Activated CD8-positive, alpha-beta T cell treated with anti-CD3 and anti-CD28 coated beads for 36 hours (primary cell): ENCODE measurements around the gene NTRK1. TPM values are rescaled to one million over a fixed set of nuclear protein-coding genes. Genes with fewer than 3 reads are reported as not detected.

Experiments used
- ATAC-seq: fragments of 200-7000 bp; cut with Tn5 transposase; one replicate; pipeline ENCODE4 v1.10.0; 2021; ENCODE audit warnings: mild to moderate bottlenecking, moderate library complexity
- CTCF ChIA-PET: fragments of 350-600 bp; sonication (Branson Sonifier 250); formaldehyde crosslinking; loops from one replicate; lab custom pipeline; 2021; ENCODE audit warnings: antibody characterized with exemption; lab: Charles Lee
- POLR2A ChIA-PET: fragments of 350-600 bp; sonication (Branson Sonifier 250); formaldehyde crosslinking; loops from one replicate; lab custom pipeline; 2021; ENCODE audit warnings: antibody characterized with exemption; lab: Charles Lee
- DNase-seq: peaks from one replicate; pipeline ENCODE4 v3.0.0-alpha.2; 2020
- H3K27ac Mint-ChIP-seq: one replicate; pipeline ENCODE4 v1.8.0; 2021; ENCODE audit warnings: mild to moderate bottlenecking, mixed read lengths
- H3K27me3 Mint-ChIP-seq: one replicate; pipeline ENCODE4 v1.8.0; 2021; ENCODE audit warnings: mixed read lengths
- H3K36me3 Mint-ChIP-seq: one replicate; pipeline ENCODE4 v1.8.0; 2021; ENCODE audit warnings: low read depth, mixed read lengths
- H3K4me1 Mint-ChIP-seq: one replicate; pipeline ENCODE4 v1.8.0; 2021; ENCODE audit warnings: low read depth, mixed read lengths
- H3K4me3 Mint-ChIP-seq: one replicate; pipeline ENCODE4 v1.8.0; 2021; ENCODE audit warnings: mild to moderate bottlenecking, moderate library complexity, mixed read lengths
- H3K9me3 Mint-ChIP-seq: one replicate; pipeline ENCODE4 v1.8.0; 2021; ENCODE audit warnings: mixed read lengths
- intact Hi-C: fragments of 100-400 bp; cut with micrococcal nuclease; formaldehyde crosslinking; loops from one replicate; pipeline ENCODE4 v1.10.0; 2022
- total RNA-seq, 2 experiments: library from RNA; stranded (reverse); gene quantifications; one replicate each; pipeline ENCODE4 v1.2.3, GENCODE V29; 2021
- TF ChIP-seq, protein P1 (sequence below): fragments of 200-600 bp; IDR thresholded peaks from one replicate; pipeline ENCODE4 v1.8.0; 2022; ENCODE audit warnings: antibody characterized with exemption, mild to moderate bottlenecking

Gene NTRK1
- total RNA-seq, 2 experiments from 2014 or later, result 23.5 to 25.9 TPM

DNA sequence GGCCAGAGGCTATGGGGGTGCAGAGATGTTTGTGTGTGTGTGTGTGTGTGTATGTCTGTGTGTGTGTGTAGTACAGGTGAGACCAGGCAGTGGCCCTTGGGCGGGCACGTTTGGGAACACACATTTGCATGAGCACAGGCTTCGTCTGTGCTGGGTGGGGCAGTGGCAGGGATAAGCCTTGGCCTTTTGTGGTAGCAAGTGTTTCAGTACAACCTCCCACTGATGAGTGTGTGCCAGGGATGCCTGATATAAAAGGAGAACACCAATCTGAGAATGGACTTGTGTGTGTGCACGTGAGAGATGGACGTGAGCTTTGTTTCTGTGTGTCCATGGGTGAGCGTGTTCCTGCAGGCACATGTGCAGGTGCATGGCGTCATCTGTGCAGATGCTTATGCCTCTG, 3.0 kb downstream of the NTRK1 start:
- Mint-ChIP-seq H3K4me3 (peak overlapping the region; percentile 65), H3K4me1 (peaks cover 64% of the 10 kb centered on the region), H3K27ac (peak overlapping the region; percentile 59), H3K27me3 (peaks cover 42% of the 10 kb centered on the region), H3K9me3 (no peaks in the 10 kb centered on the region), H3K36me3 (no peaks in the 10 kb centered on the region)
- no peak for ATAC-seq
- POLR2A ChIA-PET, result interaction anchor here (1.3 kb wide), 1 partner anchor 9 kb away, joined by 3 read pairs; no protein-coding TSS in a partner anchor
- no peak for DNase-seq
- TF ChIP-seq, protein P1, sequence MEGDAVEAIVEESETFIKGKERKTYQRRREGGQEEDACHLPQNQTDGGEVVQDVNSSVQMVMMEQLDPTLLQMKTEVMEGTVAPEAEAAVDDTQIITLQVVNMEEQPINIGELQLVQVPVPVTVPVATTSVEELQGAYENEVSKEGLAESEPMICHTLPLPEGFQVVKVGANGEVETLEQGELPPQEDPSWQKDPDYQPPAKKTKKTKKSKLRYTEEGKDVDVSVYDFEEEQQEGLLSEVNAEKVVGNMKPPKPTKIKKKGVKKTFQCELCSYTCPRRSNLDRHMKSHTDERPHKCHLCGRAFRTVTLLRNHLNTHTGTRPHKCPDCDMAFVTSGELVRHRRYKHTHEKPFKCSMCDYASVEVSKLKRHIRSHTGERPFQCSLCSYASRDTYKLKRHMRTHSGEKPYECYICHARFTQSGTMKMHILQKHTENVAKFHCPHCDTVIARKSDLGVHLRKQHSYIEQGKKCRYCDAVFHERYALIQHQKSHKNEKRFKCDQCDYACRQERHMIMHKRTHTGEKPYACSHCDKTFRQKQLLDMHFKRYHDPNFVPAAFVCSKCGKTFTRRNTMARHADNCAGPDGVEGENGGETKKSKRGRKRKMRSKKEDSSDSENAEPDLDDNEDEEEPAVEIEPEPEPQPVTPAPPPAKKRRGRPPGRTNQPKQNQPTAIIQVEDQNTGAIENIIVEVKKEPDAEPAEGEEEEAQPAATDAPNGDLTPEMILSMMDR, result no peak
- intact Hi-C loops, result loop anchor here (5.0 kb wide), 2 partner anchors 46 to 136 kb away; partner anchors contain the start of genes ISG20L2, METTL25B and SH2D2A
- CTCF ChIA-PET, result interaction anchor here (1.0 to 13.5 kb wide), 9 partner anchors 26 to 175 kb away, joined by 3 to 273 read pairs (median 7); partner anchors contain the start of gene SH2D2A

DNA sequence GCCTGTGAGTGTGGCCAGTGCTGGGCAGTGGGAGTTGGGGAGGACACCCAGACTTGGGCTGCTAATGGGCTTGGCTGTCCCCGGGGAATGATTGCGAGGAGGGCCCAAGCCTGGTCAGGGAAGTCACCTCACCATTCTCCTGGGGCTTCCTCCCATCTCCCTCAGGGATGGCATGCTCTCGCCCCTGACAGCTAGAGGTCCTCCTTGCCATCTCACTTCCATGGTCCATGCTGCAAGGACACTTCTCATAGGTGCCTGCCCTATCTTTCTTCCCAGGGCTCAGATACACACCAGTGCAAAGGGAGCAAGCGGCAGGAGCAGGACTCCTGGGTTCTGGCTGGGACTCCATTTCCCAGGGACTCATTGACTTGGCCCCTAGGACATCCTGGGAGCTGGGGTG, 4.1 kb downstream of the NTRK1 start:
- H3K4me3 Mint-ChIP-seq, result no peak overlapping the region
- DNase-seq, result no peak

GRCh38 chr1:156865258-156865657, 4.6 kb downstream of the NTRK1 start:
- Mint-ChIP-seq H3K4me3 (peak overlapping the region; percentile 3), H3K36me3 (no peaks in the 10 kb centered on the region), H3K9me3 (no peaks in the 10 kb centered on the region), H3K4me1 (peaks cover 53% of the 10 kb centered on the region), H3K27ac (peak overlapping the region; percentile 47), H3K27me3 (peaks cover 32% of the 10 kb centered on the region)
- ChIA-PET CTCF (interaction anchor here (0.9 to 13.5 kb wide), 3 partner anchors 27 to 47 kb away, joined by 3 to 273 read pairs (median 5); no protein-coding TSS in a partner anchor), POLR2A (interaction anchor here (0.9 kb wide), 1 partner anchor 48 kb away, joined by 3 read pairs; the partner anchor contains the start of gene SH2D2A)
- intact Hi-C loops, result no loop called here
- TF ChIP-seq, protein P1, result no peak
- DNase-seq (no peak), ATAC-seq (no peak)

More for the DNA sequence above, 4.1 kb downstream of the NTRK1 start:
- TF ChIP-seq, protein P1, result no peak
- Mint-ChIP-seq H3K9me3 (no peaks in the 10 kb centered on the region), H3K27me3 (peaks cover 34% of the 10 kb centered on the region), H3K27ac (no peak overlapping the region), H3K36me3 (no peaks in the 10 kb centered on the region), H3K4me1 (peaks cover 57% of the 10 kb centered on the region)
- ChIA-PET POLR2A (interaction anchor here (0.7 to 1.1 kb wide), 3 partner anchors 9 to 19 kb away, joined by 3 to 4 read pairs (median 3); no protein-coding TSS in a partner anchor), CTCF (interaction anchor here (1.0 to 13.5 kb wide), 4 partner anchors 27 to 176 kb away, joined by 4 to 273 read pairs (median 6); no protein-coding TSS in a partner anchor)
- ATAC-seq, result no peak
- intact Hi-C loops, result loop anchor here (5.0 kb wide), 2 partner anchors 47 to 137 kb away; partner anchors contain the start of genes ISG20L2, METTL25B and SH2D2A

DNA sequence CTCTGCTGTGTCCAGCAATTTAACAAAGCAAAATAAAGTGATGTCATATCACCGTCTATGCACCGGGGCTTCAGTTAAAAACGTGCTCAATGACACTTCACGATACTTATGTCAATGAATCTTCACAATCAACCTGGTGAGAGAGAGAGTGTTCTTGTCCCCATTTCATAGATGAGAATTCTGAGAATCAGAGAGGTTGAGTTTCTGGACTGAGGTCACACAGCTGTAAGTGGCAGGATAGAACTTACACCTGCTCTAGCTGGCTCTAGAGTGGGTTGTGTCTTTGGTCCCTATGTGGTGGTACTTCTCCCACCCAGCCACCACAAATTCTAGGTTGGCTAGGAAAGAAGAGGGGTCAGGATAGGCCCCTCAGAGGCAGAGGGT, 5.2 kb downstream of the NTRK1 start:
- Mint-ChIP-seq H3K27ac (peak overlapping the region; percentile 47), H3K9me3 (no peaks in the 10 kb centered on the region), H3K36me3 (no peaks in the 10 kb centered on the region), H3K4me3 (peak overlapping the region; percentile 3), H3K4me1 (peaks cover 55% of the 10 kb centered on the region), H3K27me3 (peaks cover 30% of the 10 kb centered on the region)
- ChIA-PET CTCF (interaction anchor here (0.9 to 13.5 kb wide), 2 partner anchors 29 to 46 kb away, joined by 3 to 273 read pairs; no protein-coding TSS in a partner anchor), POLR2A (interaction anchor here (0.9 to 1.1 kb wide), 2 partner anchors 21 to 49 kb away, joined by 3 read pairs; partner anchors contain the start of gene SH2D2A)
- TF ChIP-seq, protein P1, result no peak
- ATAC-seq (peak; percentile 34), DNase-seq (no peak)
- intact Hi-C loops, result no loop called here
